Bronchial epithelial cell (primary cell): ENCODE results near the gene TCF4. TPM values are rescaled to one million over a fixed set of nuclear protein-coding genes. Genes with fewer than 3 reads are reported as not detected.

Experiments
- DNase-seq: peaks from one replicate; pipeline ENCODE4 v3.0.0-alpha.2; 2010; ENCODE audit warnings: low read depth
- FAIRE-seq: peaks from 2 replicates; lab custom pipeline; 2011; peaks lifted over from hg19 to GRCh38; lab: Jason Lieb, UNC
- H3K27me3 ChIP-seq: 2 replicates; pipeline ENCODE4 v1.5.1; 2011; ENCODE audit warnings: low read length; ENCODE audit not compliant: control insufficient read depth, insufficient read depth
- H3K36me3 ChIP-seq: 2 replicates; pipeline ENCODE4 v1.5.1; 2011; ENCODE audit warnings: low read length; ENCODE audit not compliant: control insufficient read depth, insufficient read depth
- H3K4me3 ChIP-seq: 2 replicates; pipeline ENCODE4 v1.5.1; 2011; ENCODE audit warnings: mild to moderate bottlenecking, low read depth, low read length, control low read depth
- CTCF ChIP-seq: IDR thresholded peaks from 2 replicates; pipeline ENCODE4 v1.5.1; 2011; ENCODE audit warnings: mild to moderate bottlenecking, moderate library complexity, low read length, control low read depth, inconsistent platforms; ENCODE audit not compliant: insufficient read depth, severe bottlenecking
- total RNA-seq: library from RNA; depleted of rRNA; stranded (reverse); fragments of >200 nt; gene quantifications from 2 replicates; pipeline ENCODE4 v1.2.1, GENCODE V29; 2014

The TCF4 gene
- total RNA-seq, 1 donor from 2014 or later, result 10.0 TPM

GRCh38 chr18:55422456-55423180, 165.4 kb downstream of the TCF4 start:
- DNase-seq, result no peak

DNA sequence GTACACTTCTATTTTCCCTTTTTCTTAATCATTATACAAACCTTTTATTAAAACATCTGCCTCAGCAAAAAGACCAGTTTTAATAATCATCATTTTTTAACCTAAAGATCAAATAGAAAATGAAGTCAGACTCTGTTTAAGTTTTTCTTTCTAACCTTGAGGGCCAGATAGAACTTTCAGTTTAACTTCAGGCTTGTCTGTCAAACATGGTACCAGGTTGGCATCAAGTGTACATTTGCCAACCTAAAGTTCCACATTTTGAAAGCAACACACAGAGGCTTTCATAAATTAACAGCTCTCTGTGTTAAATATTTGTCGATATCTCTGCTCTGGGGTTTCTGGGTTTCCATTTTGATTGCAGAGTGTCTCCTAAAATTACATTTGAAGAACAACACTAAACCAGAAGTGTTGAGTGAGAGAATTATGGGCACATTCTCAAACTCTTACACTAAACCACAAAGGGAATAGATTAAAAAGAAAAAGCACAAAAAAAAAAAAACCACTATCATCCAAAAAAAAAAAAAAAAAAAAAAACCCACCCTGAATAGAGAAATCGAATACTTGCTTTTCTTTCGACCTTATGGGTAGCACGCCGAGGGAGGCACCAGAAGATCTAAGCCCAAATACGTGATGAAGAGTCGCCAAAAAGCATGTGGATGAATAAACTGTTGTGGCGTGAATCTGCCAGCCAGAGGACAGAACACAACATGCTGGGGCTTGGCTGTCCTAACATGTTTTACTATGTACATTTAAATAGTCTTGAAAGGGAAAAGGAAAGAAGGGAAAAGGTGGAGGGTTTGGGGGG, 166.2 kb downstream of the TCF4 start:
- Histone ChIP-seq H3K36me3 (no peaks in the 10 kb centered on the region), H3K4me3 (peak overlapping the region; percentile 27), H3K27me3 (no peaks in the 10 kb centered on the region)
- FAIRE-seq (no peak), DNase-seq (peak; percentile 81)
- TF ChIP-seq CTCF, result no peak

More at GRCh38 chr18:55422456-55423180, 165.4 kb downstream of the TCF4 start:
- no peak for TF ChIP-seq CTCF
- FAIRE-seq, result no peak
- Histone ChIP-seq H3K4me3 (no peak overlapping the region), H3K36me3 (no peaks in the 10 kb centered on the region), H3K27me3 (no peaks in the 10 kb centered on the region)

GRCh38 chr18:55421308-55421614, 166.7 kb downstream of the TCF4 start:
- Histone ChIP-seq H3K36me3 (no peaks in the 10 kb centered on the region), H3K27me3 (no peaks in the 10 kb centered on the region), H3K4me3 (peak overlapping the region; percentile 27)
- DNase-seq (no peak), FAIRE-seq (no peak)
- TF ChIP-seq CTCF, result no peak

- no peak for TF ChIP-seq CTCF
- Histone ChIP-seq H3K27me3 (no peaks in the 10 kb centered on the region), H3K4me3 (peak overlapping the region; percentile 17), H3K36me3 (no peaks in the 10 kb centered on the region)
- no peak for FAIRE-seq
- DNase-seq, result no peak
These were observed 167.2 kb downstream of the TCF4 start for GRCh38 chr18:55420665-55421307.

DNA sequence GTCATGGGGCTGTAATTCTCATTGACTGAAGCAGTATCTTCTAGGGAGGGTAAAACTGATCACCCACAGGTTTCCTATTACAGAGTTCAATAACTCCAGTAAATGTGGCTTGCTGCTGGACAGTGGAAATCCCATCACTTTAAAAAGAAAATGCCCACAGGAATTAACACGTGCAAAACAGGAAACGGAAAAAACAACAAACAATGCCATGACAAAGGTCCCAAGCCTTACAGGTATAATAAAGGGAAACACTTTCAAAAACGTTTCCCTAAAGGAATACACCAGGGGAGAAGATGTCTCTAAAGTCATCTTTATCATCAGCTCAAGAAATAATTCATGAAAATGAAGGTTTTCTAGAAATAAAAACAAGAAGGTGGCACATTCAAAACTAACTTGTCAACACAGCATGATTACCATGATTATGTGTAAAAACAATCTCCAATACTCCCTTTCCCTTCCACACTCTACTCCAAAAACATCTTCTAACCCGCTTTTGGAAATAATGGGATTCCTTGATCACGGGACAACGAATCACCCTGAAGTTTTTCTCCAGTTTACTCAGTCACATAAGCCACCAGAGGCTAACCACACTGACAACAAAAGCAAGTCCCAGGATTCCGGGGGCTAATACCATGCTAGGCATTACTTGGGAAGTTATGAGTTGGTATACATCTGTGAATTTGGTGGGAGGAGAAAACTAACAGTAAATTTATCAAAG, 167.9 kb downstream of the TCF4 start:
- TF ChIP-seq CTCF, result no peak
- H3K27me3 ChIP-seq, result no peaks in the 10 kb centered on the region
- no peaks in the 10 kb centered on the region for H3K36me3 ChIP-seq
- no peak for FAIRE-seq
- H3K4me3 ChIP-seq, result peak overlapping the region; percentile 17
- DNase-seq, result peak; percentile 17
